Gastroesophageal sphincter (tissue), 4 donors: Measurements from ENCODE around the gene ROBO1. TPM values are rescaled to one million over a fixed set of nuclear protein-coding genes. Genes with fewer than 3 reads are reported as not detected.
A peak's percentile ranks its signal among the peaks of the same experiment; 100 is the strongest.

Experiments used
- ATAC-seq: fragments of 150-250 bp; one replicate; pipeline ENCODE4 v1.9.1; 2016; ENCODE audit warnings: mild to moderate bottlenecking, moderate library complexity
- H3K27ac ChIP-seq, 4 donors: fragments of 200-600 bp; sonication (generic) in 3 of 4; 1 replicate in 3 of 4; 2 replicates in 1 of 4; pipeline ENCODE4 v1.5.1; 2016 to 2019
- H3K27me3 ChIP-seq: fragments of 200-600 bp; sonication (generic); one replicate; pipeline ENCODE4 v1.5.1; 2019
- H3K36me3 ChIP-seq, 2 donors: fragments of 200-600 bp; sonication (generic); one replicate each; pipeline ENCODE4 v1.5.1; 2019; ENCODE audit warnings: control low read depth in 1 of 2
- H3K4me1 ChIP-seq, 3 donors: fragments of 200-600 bp; sonication (generic); 1 replicate in 2 of 3; 2 replicates in 1 of 3; pipeline ENCODE4 v1.5.1; 2016 to 2019; ENCODE audit warnings: control low read depth in 2 of 3
- H3K4me3 ChIP-seq, 2 donors: fragments of 200-600 bp; sonication (generic); one replicate each; pipeline ENCODE4 v1.5.1; 2019; ENCODE audit warnings: mild to moderate bottlenecking in 1 of 2, moderate library complexity in 1 of 2
- H3K9me3 ChIP-seq, 3 donors: fragments of 200-600 bp; sonication (generic); one replicate each; pipeline ENCODE4 v1.5.1; 2017 to 2019; ENCODE audit warnings: control low read depth in 2 of 3
- CTCF ChIP-seq, 4 experiments: fragments of 200-600 bp in 2 of 4; fragments of 450-650 bp in 2 of 4; sonication (generic) in 1 of 4; IDR thresholded peaks; one replicate each; pipeline ENCODE4 v1.5.1; 2017 to 2019; ENCODE audit warnings: antibody characterized with exemption in 4 of 4, mild to moderate bottlenecking in 2 of 4, moderate library complexity in 2 of 4
- EP300 ChIP-seq: sonication (generic); formaldehyde crosslinking; IDR thresholded peaks from one replicate; pipeline ENCODE4 v1.6.1; 2017; ENCODE audit warnings: antibody characterized with exemption, mild to moderate bottlenecking
- POLR2A ChIP-seq, 2 donors: fragments of 450-650 bp; IDR thresholded peaks; one replicate each; pipeline ENCODE4 v1.6.1; 2017; ENCODE audit warnings: antibody characterized with exemption in 2 of 2, mild to moderate bottlenecking in 2 of 2, moderate library complexity in 1 of 2
- POLR2AphosphoS5 ChIP-seq: sonication (generic); formaldehyde crosslinking; IDR thresholded peaks from one replicate; pipeline ENCODE4 v1.6.1; 2017; ENCODE audit warnings: antibody characterized with exemption
- WGBS, 2 donors: methylation state at CpG; one replicate each; pipeline ENCODE4 v1.1.5; 2018; ENCODE audit warnings: low coverage in 1 of 2; 5-methylcytosine and 5-hydroxymethylcytosine counted together
- total RNA-seq, 4 donors: library from RNA; depleted of rRNA; stranded (reverse); fragments of >200 nt; gene quantifications; one replicate each; pipeline ENCODE4 v1.1.0, GENCODE V29; 2016

The ROBO1 gene
- total RNA-seq, 4 donors from 2014 or later = 9.7 to 15.3 (median 12.9) TPM

GRCh38 chr3:79351699-79352098 is 416.1 kb downstream of the ROBO1 start:
- H3K4me3 ChIP-seq = no peak overlapping the region
- no peaks in the 10 kb centered on the region for H3K36me3 ChIP-seq
- no peak overlapping the region for H3K27ac ChIP-seq
- TF ChIP-seq POLR2AphosphoS5 (peak; percentile 8), CTCF (IDR thresholded peaks at IDR 0.05) (no peak), POLR2A (IDR thresholded peaks at IDR 0.05) (no peak), EP300 (no peak)
- H3K27me3 ChIP-seq = no peaks in the 10 kb centered on the region
- H3K9me3 ChIP-seq = no peaks in the 10 kb centered on the region
- 71 to 86% methylated on average over 2 of the region's 2 CpGs for WGBS, 2 donors
- ATAC-seq = no peak
- no peaks in the 10 kb centered on the region for H3K4me1 ChIP-seq

- ATAC-seq = no peak
- Histone ChIP-seq H3K9me3 (no peaks in the 10 kb centered on the region), H3K27me3 (no peaks in the 10 kb centered on the region), H3K36me3 (no peaks in the 10 kb centered on the region), H3K4me1 (no peaks in the 10 kb centered on the region), H3K4me3 (no peak overlapping the region), H3K27ac (no peak overlapping the region)
- 69 to 100% methylated on average over 3 to 4 of the region's 4 CpGs for WGBS, 2 donors
- TF ChIP-seq POLR2AphosphoS5 (no peak), POLR2A (IDR thresholded peaks at IDR 0.05) (no peak), CTCF (IDR thresholded peaks at IDR 0.05) (no peak), EP300 (no peak)
Observed at GRCh38 chr3:79344876-79345871, 422.6 kb downstream of the ROBO1 start.

- no peaks in the 10 kb centered on the region for H3K9me3 ChIP-seq
- ATAC-seq = no peak
- TF ChIP-seq POLR2AphosphoS5 (no peak), CTCF (IDR thresholded peaks at IDR 0.05) (no peak), EP300 (no peak), POLR2A (IDR thresholded peaks at IDR 0.05) (no peak)
Observed at GRCh38 chr3:79341961-79342360, 425.8 kb downstream of the ROBO1 start.

GRCh38 chr3:79339846-79340245 is 428.0 kb downstream of the ROBO1 start:
- 80 to 96% methylated on average over 2 to 3 of the region's 3 CpGs for WGBS, 2 donors

More at GRCh38 chr3:79341961-79342360, 425.8 kb downstream of the ROBO1 start:
- Histone ChIP-seq H3K4me1 (no peaks in the 10 kb centered on the region), H3K27me3 (no peaks in the 10 kb centered on the region), H3K27ac (no peak overlapping the region), H3K36me3 (no peaks in the 10 kb centered on the region), H3K4me3 (no peak overlapping the region)

More at GRCh38 chr3:79339846-79340245, 428.0 kb downstream of the ROBO1 start:
- no peaks in the 10 kb centered on the region for H3K27me3 ChIP-seq
- H3K36me3 ChIP-seq = no peaks in the 10 kb centered on the region
- H3K4me3 ChIP-seq = no peak overlapping the region
- no peaks in the 10 kb centered on the region for H3K9me3 ChIP-seq
- H3K4me1 ChIP-seq = no peaks in the 10 kb centered on the region
- H3K27ac ChIP-seq = no peak overlapping the region
- no peak for TF ChIP-seq POLR2AphosphoS5
- no peak for TF ChIP-seq POLR2A (IDR thresholded peaks at IDR 0.05)
- TF ChIP-seq EP300 = no peak
- no peak for TF ChIP-seq CTCF (IDR thresholded peaks at IDR 0.05)
- no peak for ATAC-seq
